Thyroid gland (tissue), 4 donors: ENCODE results near the gene NUDT7. TPM values are rescaled to one million over a fixed set of nuclear protein-coding genes. Genes with fewer than 3 reads are reported as not detected.

Source experiments
- DNase-seq, 2 donors: peaks; one replicate each; pipeline ENCODE4 v3.0.0-alpha.2; 2019
- H3K27ac ChIP-seq, 3 donors: fragments of 200-600 bp; sonication (generic); 1 replicate in 2 of 3; 2 replicates in 1 of 3; pipeline ENCODE4 v1.5.1; 2016 to 2019; ENCODE audit warnings: mild to moderate bottlenecking in 1 of 3, moderate library complexity in 1 of 3
- H3K27me3 ChIP-seq: fragments of 200-600 bp; sonication (generic); one replicate; pipeline ENCODE4 v1.5.1; 2019
- H3K36me3 ChIP-seq, 2 donors: fragments of 200-600 bp; sonication (generic); one replicate each; pipeline ENCODE4 v1.5.1; 2016 to 2019
- H3K4me1 ChIP-seq, 2 donors: fragments of 200-600 bp; sonication (generic); one replicate each; pipeline ENCODE4 v1.5.1; 2017 to 2019
- H3K4me3 ChIP-seq, 3 donors: fragments of 200-600 bp; sonication (generic); replicated peaks in 1 of 3; 1 replicate in 2 of 3; 2 replicates in 1 of 3; pipeline ENCODE4 v1.5.1; 2016; ENCODE audit warnings: mild to moderate bottlenecking in 1 of 3
- H3K9me3 ChIP-seq: fragments of 200-600 bp; sonication (generic); one replicate; pipeline ENCODE4 v1.5.1; 2017
- CTCF ChIP-seq, 6 experiments: fragments of 200-600 bp in 3 of 6; fragments of 450-650 bp in 3 of 6; sonication (generic) in 3 of 6; IDR thresholded peaks; one replicate each; pipeline ENCODE4 v1.5.1; 2016 to 2019; ENCODE audit warnings: antibody characterized with exemption in 6 of 6, mild to moderate bottlenecking in 2 of 6, inconsistent platforms in 1 of 6, moderate library complexity in 1 of 6
- POLR2A ChIP-seq, 2 donors: fragments of 450-650 bp; IDR thresholded peaks; one replicate each; pipeline ENCODE4 v1.6.1; 2017; ENCODE audit warnings: antibody characterized with exemption in 2 of 2, mild to moderate bottlenecking in 2 of 2, moderate library complexity in 1 of 2
- WGBS, 2 donors: methylation state at CpG; one replicate each; pipeline ENCODE4 v1.1.5; 2017; 5-methylcytosine and 5-hydroxymethylcytosine counted together
- intact Hi-C: fragments of 100-400 bp; cut with DNase I; formaldehyde crosslinking; loops from one replicate; pipeline ENCODE4 v1.15.1; 2023
- total RNA-seq, 4 donors: library from RNA; depleted of rRNA; stranded (reverse); fragments of >200 nt; gene quantifications; one replicate each; pipeline ENCODE4 v1.2.3, GENCODE V29; 2016

The NUDT7 gene
- total RNA-seq, 4 donors from 2014 or later: 13.4 to 27.2 (median 19.4) TPM

GRCh38 chr16:77785373-77785764, 63.1 kb downstream of the NUDT7 start:
- H3K36me3 ChIP-seq: no peaks in the 10 kb centered on the region
- peaks cover 0 to 15% of the 10 kb centered on the region in 2 donors for H3K4me1 ChIP-seq
- H3K27ac ChIP-seq: no peak overlapping the region
- no peak overlapping the region for H3K4me3 ChIP-seq
- WGBS, 2 donors: 70 to 87% methylated on average over 2 of the region's 2 CpGs
- no peak for DNase-seq
- H3K27me3 ChIP-seq: no peaks in the 10 kb centered on the region
- intact Hi-C loops: loop anchor here (10.0 kb wide), 2 partner anchors 61 to 189 kb away; partner anchors contain the start of gene NUDT7
- TF ChIP-seq CTCF (IDR thresholded peaks at IDR 0.05) (no peak), POLR2A (IDR thresholded peaks at IDR 0.05) (no peak)
- H3K9me3 ChIP-seq: no peaks in the 10 kb centered on the region

DNA sequence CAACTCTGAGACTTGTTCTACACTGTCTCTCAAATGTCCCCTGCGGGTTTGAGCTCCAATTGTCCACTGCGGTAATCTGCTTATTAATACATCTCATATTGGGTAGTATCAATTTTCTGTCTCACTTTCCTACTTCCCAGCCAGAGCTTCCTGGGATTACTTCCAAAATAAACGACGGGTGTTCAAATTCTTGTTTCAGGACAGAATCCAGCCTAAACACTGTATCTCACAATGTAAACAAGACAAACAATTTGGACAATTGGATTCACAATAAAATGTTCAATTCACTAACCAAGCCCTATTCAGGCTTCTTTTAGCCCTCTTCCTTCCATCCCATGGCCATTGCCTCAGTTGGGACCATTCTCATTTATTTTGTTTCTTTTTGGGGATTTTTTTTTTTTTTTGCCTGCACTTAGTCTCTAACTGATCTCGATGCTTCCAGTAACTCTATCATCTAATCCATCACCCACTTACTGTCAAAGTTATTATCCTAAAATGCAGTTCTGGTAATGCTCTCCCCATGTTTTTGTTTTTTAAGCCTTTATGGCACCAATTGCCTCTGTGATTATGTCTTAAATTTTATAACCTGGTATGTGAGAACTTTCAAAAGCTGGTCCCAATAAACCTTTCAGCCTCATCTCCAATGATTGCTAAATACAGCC, 64.0 kb downstream of the NUDT7 start:
- intact Hi-C loops: loop anchor here (10.0 kb wide), 2 partner anchors 62 to 188 kb away; partner anchors contain the start of gene NUDT7
- TF ChIP-seq POLR2A (IDR thresholded peaks at IDR 0.05) (no peak), CTCF (IDR thresholded peaks at IDR 0.05) (no peak)
- Histone ChIP-seq H3K27me3 (no peaks in the 10 kb centered on the region), H3K4me1 (peaks cover 0 to 15% of the 10 kb centered on the region in 2 donors), H3K36me3 (no peaks in the 10 kb centered on the region), H3K9me3 (no peaks in the 10 kb centered on the region), H3K27ac (no peak overlapping the region), H3K4me3 (no peak overlapping the region)
- no peak for DNase-seq
- WGBS, 2 donors: 66 to 72% methylated on average over 5 of the region's 5 CpGs

DNA sequence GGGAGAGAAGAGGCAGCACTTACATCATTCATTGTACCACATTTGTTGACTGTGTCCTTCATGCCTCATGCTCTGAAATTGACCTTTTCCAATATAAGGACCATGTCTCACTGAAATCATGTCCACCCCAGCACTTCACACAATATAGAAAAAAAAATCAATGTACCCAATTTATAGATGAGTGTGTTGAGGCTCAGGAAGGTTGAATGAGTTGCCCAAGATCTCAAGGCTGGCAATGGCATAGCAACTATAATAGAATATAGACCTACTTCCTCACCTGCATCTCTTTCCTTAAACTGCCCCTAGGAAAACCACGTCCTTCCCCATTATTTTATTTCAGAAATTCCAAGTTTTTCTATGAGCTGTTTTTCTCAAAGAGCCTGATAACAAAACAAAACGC, 65.1 kb downstream of the NUDT7 start:
- H3K9me3 ChIP-seq: no peaks in the 10 kb centered on the region
- TF ChIP-seq CTCF (IDR thresholded peaks at IDR 0.05) (no peak), POLR2A (IDR thresholded peaks at IDR 0.05) (no peak)
- H3K4me3 ChIP-seq: no peak overlapping the region
- no peaks in the 10 kb centered on the region for H3K36me3 ChIP-seq
- no peak for DNase-seq
- no peaks in the 10 kb centered on the region for H3K27me3 ChIP-seq
- H3K4me1 ChIP-seq: peaks cover 0 to 15% of the 10 kb centered on the region in 2 donors
- intact Hi-C loops: loop anchor here (10.0 kb wide), 2 partner anchors 63 to 187 kb away; partner anchors contain the start of gene NUDT7
- H3K27ac ChIP-seq: no peak overlapping the region
- 52 to 70% methylated on average over 2 of the region's 2 CpGs for WGBS, 2 donors

DNA sequence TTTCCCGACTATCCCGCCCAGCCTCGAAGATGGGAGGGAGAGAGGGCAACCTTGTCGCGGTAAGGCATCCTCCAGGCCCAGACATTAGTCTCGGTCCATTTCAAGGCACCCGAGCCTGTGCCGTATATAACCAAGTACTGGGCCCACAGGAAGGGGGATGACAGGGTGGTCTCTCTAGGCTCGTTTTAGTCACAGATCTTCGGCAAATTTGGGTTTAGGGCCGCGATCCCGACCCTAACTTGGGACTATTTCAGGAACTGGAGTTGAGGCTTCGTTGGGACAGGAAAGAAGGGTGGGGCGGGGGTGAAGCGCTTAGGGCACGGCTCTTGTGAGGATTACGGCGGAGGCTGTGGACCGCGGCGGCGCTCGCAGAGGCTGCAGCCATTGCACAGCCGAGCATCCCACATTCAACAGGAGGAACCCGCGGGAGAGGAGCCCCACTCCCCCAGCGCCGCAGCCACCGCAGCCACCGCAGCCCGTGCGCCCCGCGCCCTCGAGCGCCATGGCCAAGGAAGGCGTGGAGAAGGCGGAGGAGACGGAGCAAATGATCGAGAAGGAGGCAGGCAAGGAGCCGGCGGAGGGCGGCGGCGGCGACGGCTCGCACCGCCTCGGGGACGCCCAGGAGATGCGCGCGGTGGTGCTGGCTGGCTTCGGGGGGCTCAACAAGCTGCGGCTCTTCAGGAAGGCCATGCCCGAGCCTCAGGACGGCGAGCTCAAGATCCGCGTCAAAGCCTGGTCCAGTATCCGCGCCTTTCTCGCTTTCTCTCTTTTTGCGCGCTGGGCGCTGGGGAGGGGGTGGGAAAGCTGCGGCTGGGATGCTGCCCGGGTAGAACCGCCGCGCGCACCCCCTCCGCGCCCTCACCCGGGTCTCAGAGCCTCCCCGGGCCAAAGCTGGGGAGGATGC, 66.1 kb downstream of the NUDT7 start, which contains the start of gene VAT1L:
TSS of gene VAT1L (plus strand) at position 384 of the 904 bp plus-strand sequence. CDS start at position 503, 119 bp downstream.
- Histone ChIP-seq H3K27me3 (no peaks in the 10 kb centered on the region), H3K27ac (peak within 1 kb of the TSS in 1 of 3 donors; percentile 12), H3K36me3 (no peaks in the 10 kb centered on the region), H3K4me1 (peaks cover 0 to 15% of the 10 kb centered on the region in 2 donors), H3K9me3 (no peaks in the 10 kb centered on the region), H3K4me3 (peak within 1 kb of the TSS; percentile 30 to 49 (median 40))
- 1 to 2% methylated on average over 13 to 26 of the region's 78 CpGs for WGBS, 2 donors
- peak; percentile 32 to 53 for DNase-seq
- intact Hi-C loops: loop anchor here (10.0 kb wide), 2 partner anchors 64 to 186 kb away; partner anchors contain the start of gene NUDT7
- TF ChIP-seq CTCF (IDR thresholded peaks at IDR 0.05) (no peak), POLR2A (IDR thresholded peaks at IDR 0.05) (peak in 1 of 2 donors; percentile 61)
